IPS DF 19.7 (cell line): Measurements from ENCODE around the gene FRMD4B.

Source experiments
- DNase-seq: peaks from one replicate; pipeline ENCODE4 v3.0.0-alpha.2; 2013; ENCODE audit warnings: low read depth, low spot score

Gene FRMD4B

GRCh38 chr3:69174871-69175737 lies 210.8 kb downstream of the FRMD4B start:
- DNase-seq: no peak

GRCh38 chr3:69174445-69174844 lies 211.4 kb downstream of the FRMD4B start:
- no peak for DNase-seq

GRCh38 chr3:69172058-69172457 lies 213.8 kb downstream of the FRMD4B start:
- DNase-seq: no peak

- DNase-seq: no peak
Observed at GRCh38 chr3:69166446-69166845, 219.4 kb downstream of the FRMD4B start.

- no peak for DNase-seq
Observed at GRCh38 chr3:69165744-69166143, 220.1 kb downstream of the FRMD4B start.

GRCh38 chr3:69164296-69164695 lies 221.6 kb downstream of the FRMD4B start:
- DNase-seq: no peak

GRCh38 chr3:69162308-69162980 lies 223.4 kb downstream of the FRMD4B start:
- DNase-seq: no peak

GRCh38 chr3:69161587-69162307 lies 224.1 kb downstream of the FRMD4B start:
- no peak for DNase-seq

GRCh38 chr3:69160525-69160924 lies 225.4 kb downstream of the FRMD4B start:
- no peak for DNase-seq

GRCh38 chr3:69160107-69160506 lies 225.8 kb downstream of the FRMD4B start:
- DNase-seq: no peak

- DNase-seq: no peak
Observed at GRCh38 chr3:69149586-69149985, 236.3 kb downstream of the FRMD4B start.

- DNase-seq: no peak
Observed at GRCh38 chr3:69145688-69146087, 240.2 kb downstream of the FRMD4B start.

- DNase-seq: peak; percentile 67
Observed at GRCh38 chr3:69144631-69145245, 241.2 kb downstream of the FRMD4B start.

- DNase-seq: no peak
Observed at GRCh38 chr3:69143612-69144011, 242.3 kb downstream of the FRMD4B start.

GRCh38 chr3:69142797-69143454 lies 243.0 kb downstream of the FRMD4B start:
- DNase-seq: no peak

GRCh38 chr3:69142090-69142489 lies 243.8 kb downstream of the FRMD4B start:
- no peak for DNase-seq

GRCh38 chr3:69141313-69141712 lies 244.6 kb downstream of the FRMD4B start:
- no peak for DNase-seq

GRCh38 chr3:69137412-69137811 lies 248.5 kb downstream of the FRMD4B start:
- DNase-seq: no peak

GRCh38 chr3:69137005-69137404 lies 248.9 kb downstream of the FRMD4B start:
- no peak for DNase-seq

- DNase-seq: no peak
Observed at GRCh38 chr3:69130689-69131088, 255.2 kb downstream of the FRMD4B start.

- DNase-seq: no peak
Observed at GRCh38 chr3:69129531-69129930, 256.4 kb downstream of the FRMD4B start.
